ENCODE data around the gene OTULIN. TPM values are rescaled to one million over a fixed set of nuclear protein-coding genes. Genes with fewer than 3 reads are reported as not detected.
A peak's percentile ranks its signal among the peaks of the same experiment; 100 is the strongest.

OTULIN gene
- total and polyA plus RNA-seq, 7 donors = 2.3 to 20.4 (median 12.4) TPM

DNA sequence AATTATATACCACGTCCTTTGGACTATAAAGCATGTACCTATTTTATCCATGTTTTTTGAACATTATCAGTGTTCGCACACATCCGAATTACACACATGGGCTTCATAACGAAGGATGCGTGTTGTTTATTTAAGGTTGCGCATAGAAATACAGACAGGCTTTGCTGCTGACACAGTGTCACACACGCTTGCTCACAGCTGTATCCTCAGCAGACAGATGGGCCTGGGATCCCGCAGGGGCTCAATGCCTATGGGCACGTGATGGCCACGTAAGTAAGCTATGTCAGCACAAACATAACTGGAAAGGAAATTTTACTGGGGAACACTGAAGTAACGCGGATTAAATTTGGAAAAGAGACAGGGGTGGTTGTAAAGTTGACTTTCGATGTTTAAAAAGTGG lies 76.6 kb downstream of the OTULIN start:
- peaks cover 40% of the 10 kb centered on the region for H3K4me1 ChIP-seq
- H3K27me3 ChIP-seq (ENCODE audit: insufficient read depth in 3 of 3, low read length in 2 of 3) = no peaks in the 10 kb centered on the region
- H3K36me3 ChIP-seq (ENCODE audit: insufficient read depth in 1 of 2, low read depth in 1 of 2) = peaks cover 0 to 31% of the 10 kb centered on the region in 2 donors
- no peaks in the 10 kb centered on the region for H3K9me3 ChIP-seq
- no peak overlapping the region for H3K4me3 ChIP-seq
- WGBS, 3 donors = 94 to 95% (median 94%) methylated on average over 13 of the region's 13 CpGs
- peak overlapping the region; percentile 86 for H3K27ac ChIP-seq
- TF ChIP-seq, protein P1, sequence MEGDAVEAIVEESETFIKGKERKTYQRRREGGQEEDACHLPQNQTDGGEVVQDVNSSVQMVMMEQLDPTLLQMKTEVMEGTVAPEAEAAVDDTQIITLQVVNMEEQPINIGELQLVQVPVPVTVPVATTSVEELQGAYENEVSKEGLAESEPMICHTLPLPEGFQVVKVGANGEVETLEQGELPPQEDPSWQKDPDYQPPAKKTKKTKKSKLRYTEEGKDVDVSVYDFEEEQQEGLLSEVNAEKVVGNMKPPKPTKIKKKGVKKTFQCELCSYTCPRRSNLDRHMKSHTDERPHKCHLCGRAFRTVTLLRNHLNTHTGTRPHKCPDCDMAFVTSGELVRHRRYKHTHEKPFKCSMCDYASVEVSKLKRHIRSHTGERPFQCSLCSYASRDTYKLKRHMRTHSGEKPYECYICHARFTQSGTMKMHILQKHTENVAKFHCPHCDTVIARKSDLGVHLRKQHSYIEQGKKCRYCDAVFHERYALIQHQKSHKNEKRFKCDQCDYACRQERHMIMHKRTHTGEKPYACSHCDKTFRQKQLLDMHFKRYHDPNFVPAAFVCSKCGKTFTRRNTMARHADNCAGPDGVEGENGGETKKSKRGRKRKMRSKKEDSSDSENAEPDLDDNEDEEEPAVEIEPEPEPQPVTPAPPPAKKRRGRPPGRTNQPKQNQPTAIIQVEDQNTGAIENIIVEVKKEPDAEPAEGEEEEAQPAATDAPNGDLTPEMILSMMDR (IDR thresholded peaks at IDR 0.05) = no peak
- intact Hi-C loops (cut with DNase I) = no loop called here
- DNase-seq (no peak), ATAC-seq (no peak)

DNA sequence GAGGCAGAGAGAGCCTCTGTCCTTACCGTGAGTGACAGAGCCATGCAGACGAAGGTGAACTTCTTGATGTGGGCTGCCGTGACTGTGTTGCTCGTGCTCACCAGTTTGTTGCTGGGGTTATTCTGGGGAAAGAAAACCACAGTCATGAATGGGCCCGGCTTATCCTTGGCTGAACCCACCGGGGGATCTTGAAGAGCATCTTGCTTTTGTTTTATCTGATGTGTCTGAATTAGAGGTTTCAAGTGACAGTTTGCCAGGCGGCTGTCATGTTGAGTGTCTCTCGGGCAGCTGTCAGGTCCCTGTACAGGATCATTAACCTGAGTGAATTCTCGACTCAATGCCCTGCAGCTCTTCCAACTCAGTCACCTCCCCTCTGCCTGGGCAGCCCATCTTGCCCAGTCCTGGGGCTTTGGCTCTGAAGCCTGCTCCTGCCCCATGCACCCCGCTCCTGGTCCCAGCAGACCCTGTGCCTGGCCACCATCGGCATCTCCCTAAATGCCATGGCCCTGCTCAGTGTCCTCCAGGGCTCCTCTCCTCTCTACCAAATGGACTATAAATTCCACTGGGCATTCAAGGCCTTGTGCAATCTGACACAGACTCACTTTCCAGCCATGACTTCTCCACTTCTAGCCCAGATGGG lies 77.4 kb downstream of the OTULIN start:
- TF ChIP-seq, protein P1 (IDR thresholded peaks at IDR 0.05) = no peak
- no peak for DNase-seq
- H3K27me3 ChIP-seq (ENCODE audit: insufficient read depth in 3 of 3, low read length in 2 of 3) = no peaks in the 10 kb centered on the region
- H3K27ac ChIP-seq = peak overlapping the region; percentile 86
- no peak for ATAC-seq
- intact Hi-C loops (cut with DNase I) = no loop called here
- no peaks in the 10 kb centered on the region for H3K9me3 ChIP-seq
- H3K36me3 ChIP-seq (ENCODE audit: insufficient read depth in 1 of 2, low read depth in 1 of 2) = peaks cover 0 to 33% of the 10 kb centered on the region in 2 donors
- H3K4me1 ChIP-seq = peaks cover 37% of the 10 kb centered on the region
- WGBS, 3 donors = 50 to 67% (median 50%) methylated on average over 11 of the region's 11 CpGs
- no peak overlapping the region for H3K4me3 ChIP-seq

DNA sequence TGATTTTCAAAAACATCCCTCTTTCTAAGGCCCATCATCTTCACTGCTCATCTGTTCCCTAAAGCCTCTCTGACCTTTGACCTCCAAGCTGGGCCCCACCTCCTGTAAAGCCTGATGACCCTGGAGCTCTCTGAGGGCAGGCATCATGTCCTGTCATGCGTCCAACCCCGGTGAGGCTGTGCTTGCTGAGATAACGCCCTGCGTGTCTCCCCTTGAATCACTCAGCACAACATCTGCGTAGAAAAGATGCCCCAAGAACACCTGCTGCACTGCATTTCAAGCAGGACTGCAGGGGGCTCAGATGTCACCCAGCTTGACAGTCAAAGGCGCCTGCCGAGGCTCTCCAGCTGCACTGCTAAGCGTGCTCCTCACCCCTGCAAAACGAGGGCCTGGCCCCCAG lies 78.0 kb downstream of the OTULIN start:
- H3K4me3 ChIP-seq = no peak overlapping the region
- H3K4me1 ChIP-seq = peaks cover 31% of the 10 kb centered on the region
- intact Hi-C loops (cut with DNase I) = no loop called here
- WGBS, 3 donors = 40 to 59% (median 43%) methylated on average over 9 of the region's 9 CpGs
- peaks cover 0 to 39% of the 10 kb centered on the region in 2 donors for H3K36me3 ChIP-seq (ENCODE audit: insufficient read depth in 1 of 2, low read depth in 1 of 2)
- H3K27ac ChIP-seq = peak overlapping the region; percentile 86
- H3K27me3 ChIP-seq (ENCODE audit: insufficient read depth in 3 of 3, low read length in 2 of 3) = no peaks in the 10 kb centered on the region
- TF ChIP-seq, protein P1 (IDR thresholded peaks at IDR 0.05) = no peak
- peak in 3 of 4 donors; percentile 13 to 29 (median 27) for ATAC-seq
- no peaks in the 10 kb centered on the region for H3K9me3 ChIP-seq
- no peak for DNase-seq

DNA sequence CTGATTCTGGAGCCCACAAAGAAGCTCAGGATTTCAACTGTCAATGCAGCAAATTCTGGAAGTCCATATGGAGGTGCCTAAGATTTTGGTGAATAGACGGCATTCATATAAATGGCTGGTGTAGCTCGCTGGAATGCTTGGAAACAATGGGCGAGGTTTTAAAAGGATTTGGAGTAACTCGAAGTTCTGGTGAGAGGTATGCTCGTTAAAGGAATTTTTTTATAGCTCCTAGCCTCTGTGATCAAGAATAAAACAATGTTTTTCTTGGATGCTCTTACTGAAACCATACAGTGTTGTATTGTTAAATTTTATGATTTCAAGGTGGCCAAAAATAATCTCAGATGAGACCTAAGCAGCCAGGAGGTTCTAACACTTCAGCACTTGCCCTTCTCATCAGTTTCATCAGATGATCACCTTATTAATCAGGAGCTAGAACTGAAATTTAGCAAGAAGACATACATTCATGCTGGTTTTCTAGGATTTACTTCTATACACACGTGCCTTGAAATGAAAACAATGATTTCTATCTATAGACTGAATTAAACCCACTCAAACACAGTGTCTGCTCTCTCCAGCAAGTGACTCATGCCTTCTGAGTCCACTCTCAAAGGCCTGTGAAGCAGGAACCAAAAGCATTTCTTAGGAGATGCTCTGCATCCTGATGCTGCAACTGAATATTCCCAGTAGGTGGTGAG lies 79.2 kb downstream of the OTULIN start:
- Histone ChIP-seq H3K9me3 (no peaks in the 10 kb centered on the region), H3K4me3 (no peak overlapping the region), H3K4me1 (peaks cover 35% of the 10 kb centered on the region), H3K36me3 (ENCODE audit: insufficient read depth in 1 of 2, low read depth in 1 of 2) (peaks cover 0 to 44% of the 10 kb centered on the region in 2 donors), H3K27me3 (ENCODE audit: insufficient read depth in 3 of 3, low read length in 2 of 3) (no peaks in the 10 kb centered on the region), H3K27ac (peak overlapping the region; percentile 86)
- ATAC-seq (no peak), DNase-seq (no peak)
- TF ChIP-seq, protein P1 (IDR thresholded peaks at IDR 0.05) = no peak
- WGBS, 3 donors = 74 to 78% (median 75%) methylated on average over 6 of the region's 6 CpGs
- intact Hi-C loops (cut with DNase I) = no loop called here

Data from psoas muscle (tissue), 8 donors.